ENCODE results near the gene CSK.

GRCh38 chr15:74807282-74807681 lies 25.4 kb downstream of the CSK start:
- TF ChIP-seq EZH2 (IDR thresholded peaks at IDR 0.05; ENCODE audit: borderline replicate concordance, low read length) = no peak
- TF ChIP-seq, protein P1, sequence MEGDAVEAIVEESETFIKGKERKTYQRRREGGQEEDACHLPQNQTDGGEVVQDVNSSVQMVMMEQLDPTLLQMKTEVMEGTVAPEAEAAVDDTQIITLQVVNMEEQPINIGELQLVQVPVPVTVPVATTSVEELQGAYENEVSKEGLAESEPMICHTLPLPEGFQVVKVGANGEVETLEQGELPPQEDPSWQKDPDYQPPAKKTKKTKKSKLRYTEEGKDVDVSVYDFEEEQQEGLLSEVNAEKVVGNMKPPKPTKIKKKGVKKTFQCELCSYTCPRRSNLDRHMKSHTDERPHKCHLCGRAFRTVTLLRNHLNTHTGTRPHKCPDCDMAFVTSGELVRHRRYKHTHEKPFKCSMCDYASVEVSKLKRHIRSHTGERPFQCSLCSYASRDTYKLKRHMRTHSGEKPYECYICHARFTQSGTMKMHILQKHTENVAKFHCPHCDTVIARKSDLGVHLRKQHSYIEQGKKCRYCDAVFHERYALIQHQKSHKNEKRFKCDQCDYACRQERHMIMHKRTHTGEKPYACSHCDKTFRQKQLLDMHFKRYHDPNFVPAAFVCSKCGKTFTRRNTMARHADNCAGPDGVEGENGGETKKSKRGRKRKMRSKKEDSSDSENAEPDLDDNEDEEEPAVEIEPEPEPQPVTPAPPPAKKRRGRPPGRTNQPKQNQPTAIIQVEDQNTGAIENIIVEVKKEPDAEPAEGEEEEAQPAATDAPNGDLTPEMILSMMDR (conservative IDR thresholded peaks at IDR 0.05 in 1 of 2, IDR thresholded peaks at IDR 0.05 in 1 of 2; ENCODE audit: extremely low read depth in 1 of 2, insufficient read depth in 1 of 2, low read depth in 1 of 2, low read length in 2 of 2) = no peak

All from mammary epithelial cell (primary cell).